GM21515 (cell line): ENCODE data around the gene SLC6A13.
"Not testable (repeated sequence)": the region's sequence is repeated elsewhere in the genome, so short reads cannot be mapped to it uniquely, and the experiment has no call there.

ENCODE experiments used
- ATAC-seq: cut with Tn5 transposase; IDR thresholded peaks from one replicate; pipeline ENCODE4 v1.9.1; 2021; ENCODE audit not compliant: unreplicated experiment

Gene SLC6A13

GRCh38 chr12:265096-265495 lies 2.5 kb upstream of the SLC6A13 start:
- no peak for ATAC-seq

GRCh38 chr12:264269-264668 lies 1.6 kb upstream of the SLC6A13 start:
- ATAC-seq: no peak

GRCh38 chr12:263574-263973 lies 938 bp upstream of the SLC6A13 start:
- ATAC-seq: no peak

- ATAC-seq: no peak
These were observed 523 bp downstream of the SLC6A13 start for GRCh38 chr12:262113-262512.

GRCh38 chr12:257521-258321 lies 4.9 kb downstream of the SLC6A13 start:
- ATAC-seq: no peak

GRCh38 chr12:256958-257357 lies 5.7 kb downstream of the SLC6A13 start:
- ATAC-seq: no peak

GRCh38 chr12:256225-256624 lies 6.4 kb downstream of the SLC6A13 start:
- no peak for ATAC-seq

- no peak for ATAC-seq
These were observed 7.7 kb downstream of the SLC6A13 start for GRCh38 chr12:254912-255311.

- no peak for ATAC-seq
These were observed 8.6 kb downstream of the SLC6A13 start for GRCh38 chr12:254039-254438.

- ATAC-seq: no peak
These were observed 9.4 kb downstream of the SLC6A13 start for GRCh38 chr12:253116-253831.

- ATAC-seq: no peak
These were observed 10.0 kb downstream of the SLC6A13 start for GRCh38 chr12:252636-253035.

- ATAC-seq: no peak
These were observed 15.4 kb downstream of the SLC6A13 start for GRCh38 chr12:247271-247670.

GRCh38 chr12:243381-243780 lies 19.3 kb downstream of the SLC6A13 start:
- no peak for ATAC-seq

- ATAC-seq: no peak
These were observed 20.1 kb downstream of the SLC6A13 start for GRCh38 chr12:242496-242895.

- no peak for ATAC-seq
These were observed 21.4 kb downstream of the SLC6A13 start for GRCh38 chr12:241266-241665.

- ATAC-seq: no peak
These were observed 22.1 kb downstream of the SLC6A13 start for GRCh38 chr12:240566-240965.

GRCh38 chr12:238736-239398 lies 23.8 kb downstream of the SLC6A13 start:
- no peak for ATAC-seq

- no peak for ATAC-seq
These were observed 24.5 kb downstream of the SLC6A13 start for GRCh38 chr12:238116-238515.

- no peak for ATAC-seq
These were observed 25.4 kb downstream of the SLC6A13 start for GRCh38 chr12:237026-237815.

- no peak for ATAC-seq
These were observed 26.2 kb downstream of the SLC6A13 start for GRCh38 chr12:236445-236844.

- not testable (repeated sequence) for ATAC-seq
These were observed 26.7 kb downstream of the SLC6A13 start for GRCh38 chr12:235967-236366.
